HG03520 (cell line): ENCODE results near the gene ADAMTS17.
"Not testable (repeated sequence)": the region's sequence is repeated elsewhere in the genome, so short reads cannot be mapped to it uniquely, and the experiment has no call there.

Source experiments
- ATAC-seq: cut with Tn5 transposase; IDR thresholded peaks from one replicate; pipeline ENCODE4 v1.9.1; 2021; ENCODE audit warnings: mild to moderate bottlenecking, moderate library complexity; ENCODE audit not compliant: unreplicated experiment

Gene ADAMTS17

DNA sequence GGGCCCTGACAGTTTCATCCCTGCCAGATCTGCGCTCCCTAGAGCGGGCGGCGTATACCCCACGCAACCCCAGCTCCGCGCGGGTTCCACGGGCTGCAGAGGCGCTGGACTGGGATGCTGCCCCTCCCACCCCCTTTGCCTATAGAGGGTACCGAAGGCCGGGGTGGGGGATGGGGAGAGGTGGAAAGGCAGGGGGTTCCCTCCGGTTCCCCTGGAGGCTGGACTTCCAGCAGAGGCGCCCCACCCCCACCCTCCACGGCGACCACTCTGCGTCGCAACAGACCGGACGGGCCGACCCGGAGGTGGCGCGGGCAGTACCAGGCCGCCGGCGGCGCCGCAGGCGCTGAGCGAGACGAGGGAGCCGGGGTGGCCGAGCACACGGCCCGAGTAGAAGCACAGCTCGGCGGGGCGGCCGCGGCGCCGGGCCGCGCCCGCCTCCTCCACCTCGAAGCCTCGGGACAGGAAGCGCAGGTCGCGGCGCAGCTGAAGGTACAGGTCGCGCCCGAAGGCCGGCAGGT is 995 bp downstream of the ADAMTS17 start:
- no peak for ATAC-seq

DNA sequence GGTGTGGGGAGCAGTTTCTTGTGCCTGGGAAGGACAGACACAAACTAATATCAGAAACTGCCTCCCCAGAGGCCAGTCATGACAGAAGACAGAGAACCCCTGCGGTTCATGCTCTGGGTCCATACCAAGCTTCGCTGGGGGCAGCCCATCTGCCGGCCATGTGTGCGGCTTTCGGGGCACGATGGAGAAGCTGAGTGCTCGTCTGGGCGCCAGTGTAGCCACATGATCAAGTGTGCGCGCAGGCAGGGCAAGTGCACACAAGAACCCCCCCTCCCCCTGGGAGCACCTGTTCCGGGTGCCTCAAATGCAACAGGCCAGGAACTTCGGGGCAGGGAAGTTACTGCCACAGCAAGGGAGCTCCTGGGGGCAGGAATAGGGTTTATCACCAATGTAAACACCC is 1.8 kb downstream of the ADAMTS17 start:
- ATAC-seq = no peak

DNA sequence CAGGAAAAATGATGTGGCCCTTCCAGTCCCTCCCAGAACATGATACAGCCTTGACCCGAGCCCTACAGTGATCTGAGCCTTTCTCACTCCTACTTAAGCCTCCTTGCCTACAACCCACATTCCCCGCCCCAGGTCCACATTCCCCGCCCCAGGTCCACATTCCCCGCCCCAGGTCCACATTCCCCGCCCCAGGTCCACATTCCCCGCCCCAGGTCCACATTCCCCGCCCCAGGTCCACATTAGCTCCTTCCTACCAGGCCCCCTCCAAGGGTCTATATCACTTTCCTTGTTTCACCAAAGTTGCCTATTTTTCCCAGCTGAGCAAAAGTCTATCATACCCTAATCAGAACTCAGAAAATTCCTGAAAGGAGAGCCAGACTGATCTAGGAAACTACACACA is 2.3 kb downstream of the ADAMTS17 start:
- ATAC-seq = not testable (repeated sequence)

DNA sequence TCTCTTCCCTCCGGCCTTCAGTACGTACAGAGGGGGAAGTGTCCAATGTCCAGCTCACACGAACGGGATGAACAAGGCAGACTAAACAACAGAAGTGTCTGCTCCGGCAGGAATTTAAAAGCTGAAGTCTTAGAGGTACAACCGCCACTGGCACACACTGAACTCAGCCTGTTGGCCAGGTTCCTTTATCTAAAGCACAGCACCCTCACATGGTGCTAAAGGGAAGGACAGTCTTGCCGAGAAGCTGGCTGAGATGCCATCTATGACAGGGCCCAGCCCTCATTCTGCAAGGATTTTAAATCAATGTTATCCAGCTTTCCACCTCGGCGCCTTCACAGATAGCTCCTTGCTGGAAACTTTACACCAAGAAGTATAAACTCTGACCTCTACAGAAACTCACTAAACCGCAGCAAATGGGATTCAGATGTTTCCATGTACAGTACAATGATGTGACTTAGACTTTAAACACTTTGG is 2.8 kb downstream of the ADAMTS17 start:
- ATAC-seq = no peak

DNA sequence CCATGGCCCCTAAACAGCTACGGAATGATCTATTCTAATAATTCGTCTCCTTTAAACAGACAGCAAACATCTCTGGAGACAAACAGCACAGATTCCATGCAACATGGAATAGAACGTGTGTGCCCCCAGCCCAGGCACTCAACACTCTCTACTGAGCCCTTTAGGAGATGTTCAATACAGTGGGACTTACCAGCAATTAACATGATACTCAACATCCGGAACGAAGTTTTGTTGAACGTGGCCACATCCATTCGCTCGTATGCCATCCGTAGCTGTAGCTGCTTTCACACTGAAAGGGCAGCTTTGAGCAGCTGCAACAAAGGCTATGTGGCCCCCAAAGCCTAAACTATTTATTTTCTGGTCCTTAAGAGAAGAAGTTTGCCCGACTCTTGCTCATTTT is 3.5 kb downstream of the ADAMTS17 start:
- no peak for ATAC-seq

DNA sequence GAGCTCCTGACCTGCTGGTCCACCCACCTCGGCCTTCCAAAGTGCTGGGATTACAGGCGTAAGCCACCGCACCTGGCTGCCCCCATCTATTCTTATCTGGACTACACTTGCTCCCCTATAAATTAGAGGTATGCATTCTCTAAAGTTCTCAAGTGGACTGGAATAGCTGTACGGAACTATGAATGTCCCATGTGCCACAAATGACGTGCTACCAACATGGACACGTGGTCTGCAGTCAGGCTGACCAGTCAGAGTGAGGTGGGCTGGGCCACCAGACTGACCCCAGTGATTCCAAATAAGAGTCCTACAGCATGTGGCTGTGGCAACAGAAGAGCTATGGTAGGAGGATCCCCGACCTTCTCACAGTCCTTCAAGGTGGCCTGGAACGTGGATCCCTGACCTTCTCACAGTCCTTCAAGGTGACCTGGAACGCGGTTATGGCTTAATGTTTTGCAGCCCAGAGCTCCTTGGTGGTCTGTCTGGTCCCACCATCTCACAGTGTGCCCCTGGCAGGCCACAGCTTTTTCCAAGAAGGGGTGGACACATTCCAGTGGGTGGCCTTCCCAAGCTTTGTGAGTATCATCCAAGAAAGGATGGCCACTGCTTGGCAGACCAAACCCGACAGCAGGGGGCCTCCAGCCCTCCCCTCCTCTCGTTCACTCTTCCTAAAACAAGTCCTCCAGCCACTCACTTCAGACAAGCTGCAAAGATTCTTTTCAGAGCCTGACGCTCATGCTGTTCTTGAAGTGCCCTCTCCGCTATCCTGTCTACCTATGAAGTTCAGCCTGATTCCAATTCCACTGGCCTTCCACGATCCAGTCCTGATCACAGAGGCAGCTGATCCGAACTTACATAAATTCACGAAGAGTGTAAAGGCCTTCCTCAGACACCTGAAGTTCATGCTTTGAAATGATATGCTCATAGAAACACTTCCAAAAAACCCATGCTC is 4.4 kb downstream of the ADAMTS17 start:
- ATAC-seq = no peak

DNA sequence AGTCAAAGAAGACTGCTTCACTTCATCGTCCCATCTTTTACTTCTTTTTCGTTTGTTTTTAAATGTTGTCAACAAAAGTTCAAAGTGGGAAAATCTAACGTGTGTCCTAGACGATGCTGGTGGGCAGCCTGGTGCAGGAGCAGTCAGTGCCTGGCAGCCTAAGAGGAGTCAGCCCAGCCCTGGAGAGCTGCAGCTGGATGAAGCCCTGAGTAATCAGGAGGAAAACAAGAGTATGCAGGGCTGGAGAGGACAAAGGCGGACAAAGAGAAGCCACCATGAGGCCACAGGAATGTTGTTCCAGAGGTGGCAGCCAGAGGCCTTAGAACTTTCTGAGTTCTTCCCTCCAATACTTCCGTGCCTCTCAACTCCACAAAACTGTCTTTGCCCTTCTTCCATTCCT is 5.7 kb downstream of the ADAMTS17 start:
- ATAC-seq = no peak

DNA sequence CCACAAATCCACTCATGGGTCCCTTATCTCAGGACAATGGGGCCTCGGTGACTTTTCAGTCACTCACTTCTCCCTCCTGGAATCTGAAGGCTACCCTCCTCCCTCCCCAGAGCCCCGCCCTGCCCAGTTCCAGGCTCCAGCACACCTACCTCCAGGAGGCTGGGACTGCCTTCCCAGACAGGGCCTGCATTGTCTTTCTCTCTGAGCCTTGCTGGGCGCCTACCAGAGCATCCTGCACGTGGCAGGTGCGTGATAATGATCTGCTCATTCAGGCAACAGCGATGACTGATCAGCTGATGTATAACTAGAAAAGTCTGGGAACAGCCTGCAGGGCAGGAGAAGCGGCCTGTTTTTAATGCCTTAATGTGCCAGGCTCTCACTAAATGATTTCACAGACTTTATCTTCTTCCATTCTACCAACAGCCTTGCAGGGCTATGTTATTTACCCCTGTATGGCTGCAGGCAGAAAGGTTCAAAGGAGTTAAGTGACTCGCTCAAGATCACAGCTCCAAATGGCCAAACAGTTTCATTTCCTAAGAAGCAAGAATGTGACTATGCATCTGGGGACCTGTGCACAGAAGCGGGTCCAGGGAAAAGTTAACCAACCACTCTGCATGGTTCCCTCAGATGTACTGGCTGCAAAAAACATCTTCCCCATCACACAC is 6.3 kb downstream of the ADAMTS17 start:
- no peak for ATAC-seq

DNA sequence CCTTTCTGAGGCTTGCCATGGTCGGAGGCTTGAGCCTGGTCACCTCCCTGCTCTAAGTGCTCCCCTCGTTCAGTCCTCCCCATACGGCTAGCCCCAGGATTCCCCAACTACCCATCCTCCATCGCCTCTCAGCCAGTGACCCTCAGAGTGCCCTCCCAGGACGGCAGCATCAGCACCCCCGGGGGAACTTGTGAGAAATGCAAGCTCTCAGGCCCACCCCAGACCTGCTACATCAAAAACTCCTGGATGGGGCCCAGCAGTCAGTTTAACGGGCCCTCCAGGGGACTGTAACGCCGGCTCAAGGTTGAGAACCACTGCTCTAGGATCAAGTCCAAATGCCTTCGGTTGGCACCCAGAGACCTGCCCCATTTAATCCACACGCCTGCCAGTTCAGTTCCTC is 6.9 kb downstream of the ADAMTS17 start:
- no peak for ATAC-seq

DNA sequence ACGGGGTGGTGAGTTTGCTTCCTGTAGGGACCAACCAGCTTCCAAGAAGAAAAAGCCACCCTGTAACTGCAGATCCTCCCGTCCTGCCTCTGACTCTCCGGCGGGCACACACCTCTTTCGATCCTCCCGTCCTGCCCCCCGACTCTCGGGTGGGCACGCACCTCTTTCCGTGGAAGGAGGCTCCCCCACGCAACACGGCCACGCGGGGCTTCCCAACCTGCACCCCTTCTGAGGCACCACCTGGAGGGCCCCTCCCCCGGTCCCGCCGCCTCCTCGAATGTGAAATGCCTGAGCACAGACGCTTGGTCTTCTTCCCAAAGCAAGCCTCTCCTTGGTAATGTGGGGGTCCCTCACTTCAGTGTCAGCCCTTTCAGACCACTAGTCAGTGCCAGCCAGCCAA is 7.3 kb downstream of the ADAMTS17 start:
- ATAC-seq = no peak

DNA sequence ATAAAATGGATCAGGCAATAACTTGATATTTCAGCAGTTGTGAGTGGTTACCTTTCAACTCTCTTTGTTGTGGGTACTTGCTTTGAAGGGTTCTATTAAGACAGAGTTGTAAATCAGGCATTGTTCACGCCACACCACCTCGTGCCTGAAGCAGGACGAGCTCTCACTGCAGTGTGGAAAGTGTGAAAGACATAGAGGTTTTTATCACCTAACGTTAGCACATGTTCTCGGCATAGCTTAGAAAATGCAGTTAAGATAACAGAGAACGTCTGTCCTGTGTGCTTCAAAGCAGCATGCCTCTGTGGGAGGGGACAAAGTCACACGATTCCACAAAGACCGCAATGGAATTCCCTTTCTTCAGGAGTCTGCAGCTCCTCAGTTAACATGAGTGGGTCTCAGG is 7.8 kb downstream of the ADAMTS17 start:
- no peak for ATAC-seq

DNA sequence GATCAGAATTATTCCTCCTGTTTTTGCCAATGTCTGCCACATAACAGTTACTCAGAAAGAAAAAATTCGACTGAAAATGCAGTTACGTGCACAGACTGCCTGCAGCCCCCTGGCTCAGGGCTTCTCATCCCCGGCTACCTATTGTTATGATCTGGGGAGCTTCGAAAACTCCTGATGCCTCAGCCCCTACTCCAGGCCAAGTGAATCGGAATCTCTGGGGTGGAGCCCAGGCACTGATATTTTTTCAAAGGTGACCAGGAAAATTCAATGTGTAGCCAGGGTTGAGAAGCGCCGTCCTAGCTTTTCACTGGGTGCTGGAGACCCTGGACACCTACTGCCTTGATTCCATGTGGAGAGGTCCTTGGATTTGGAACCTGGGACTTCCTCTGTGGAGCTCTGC is 8.5 kb downstream of the ADAMTS17 start:
- ATAC-seq = no peak

DNA sequence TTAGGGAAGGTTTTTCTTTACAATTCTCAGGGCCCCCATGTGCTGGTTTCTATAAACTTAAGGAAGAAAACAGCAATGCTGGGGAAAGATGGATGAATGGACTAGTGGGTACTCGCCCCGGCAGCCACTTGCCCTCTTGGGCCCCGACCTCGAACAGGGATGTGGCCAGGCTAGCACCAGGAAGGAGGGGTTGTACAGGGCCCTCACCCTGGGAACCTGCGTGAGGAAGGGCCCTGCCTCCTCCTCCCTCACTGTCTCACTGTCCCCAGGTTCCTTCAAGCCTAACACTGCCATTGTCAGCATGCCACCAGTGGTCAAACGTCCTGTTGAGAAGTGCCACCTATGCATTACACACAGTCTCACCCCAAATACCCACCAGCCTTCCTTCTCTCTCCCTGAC is 9.1 kb downstream of the ADAMTS17 start:
- no peak for ATAC-seq

DNA sequence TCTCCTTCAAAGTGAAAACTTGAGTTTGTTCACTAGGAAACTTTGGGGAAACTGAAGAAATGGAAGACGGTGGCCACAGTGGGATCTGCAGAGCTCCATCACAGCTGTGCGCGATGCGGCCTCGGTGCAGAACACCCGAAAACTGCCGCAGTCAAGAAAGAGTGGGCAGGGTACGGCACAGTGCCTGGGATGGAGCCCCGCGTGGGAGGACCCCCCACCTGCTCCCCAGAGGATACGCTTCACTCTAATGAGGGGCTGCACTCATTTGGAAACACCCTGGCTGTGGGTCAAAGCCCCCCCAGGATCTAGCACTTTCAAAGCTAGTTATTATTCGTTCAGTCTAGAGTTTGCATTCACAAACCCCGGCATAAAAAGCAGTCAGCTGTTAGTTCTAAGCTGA is 9.5 kb downstream of the ADAMTS17 start:
- ATAC-seq = no peak

DNA sequence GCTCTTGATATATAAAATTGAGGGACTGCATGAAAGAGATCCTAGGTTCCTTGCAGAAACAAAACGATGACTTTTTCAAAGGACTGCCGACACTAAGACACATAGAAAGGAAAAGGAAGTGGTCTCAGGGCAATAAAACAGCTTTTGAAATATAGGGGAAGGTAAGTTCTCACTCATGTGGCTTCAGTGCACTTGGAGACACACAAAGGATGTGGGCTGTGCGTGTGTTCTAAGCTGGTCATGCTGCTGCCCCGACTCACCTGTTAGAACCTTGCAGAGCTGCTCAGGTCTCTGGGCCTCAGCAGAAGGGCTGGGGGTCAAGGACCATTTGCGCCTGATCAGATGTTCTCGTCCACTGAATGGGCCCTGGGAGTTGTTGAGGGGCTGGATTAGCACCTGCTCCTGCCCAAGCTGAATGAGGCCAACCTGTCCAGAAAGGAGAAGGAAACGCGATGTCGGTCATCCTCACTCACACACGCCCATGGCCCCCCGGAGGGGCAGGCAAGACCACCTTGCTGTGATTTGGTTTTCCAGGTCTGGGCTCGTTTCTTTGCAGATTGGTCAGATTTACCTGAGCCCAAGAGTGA is 11.1 kb downstream of the ADAMTS17 start:
- no peak for ATAC-seq

DNA sequence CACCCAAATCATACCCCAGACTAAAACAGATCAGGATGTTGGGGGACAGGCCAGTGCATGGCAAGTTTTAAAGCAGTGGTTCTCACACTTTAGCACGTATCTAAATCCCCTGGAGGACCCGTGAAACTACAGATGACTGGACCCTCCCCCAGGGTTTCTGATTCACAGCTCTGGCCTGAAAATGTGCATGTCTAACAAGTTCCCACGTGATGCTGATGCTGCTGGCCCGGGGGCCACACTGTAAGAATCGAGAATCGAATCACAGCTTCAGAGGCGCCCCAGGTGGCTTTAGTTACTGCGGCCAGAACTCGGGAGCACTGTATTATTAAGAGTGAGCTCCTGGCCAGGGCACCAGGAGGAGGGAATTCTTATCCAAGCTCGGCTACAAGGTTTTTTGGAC is 11.6 kb downstream of the ADAMTS17 start:
- ATAC-seq = no peak

DNA sequence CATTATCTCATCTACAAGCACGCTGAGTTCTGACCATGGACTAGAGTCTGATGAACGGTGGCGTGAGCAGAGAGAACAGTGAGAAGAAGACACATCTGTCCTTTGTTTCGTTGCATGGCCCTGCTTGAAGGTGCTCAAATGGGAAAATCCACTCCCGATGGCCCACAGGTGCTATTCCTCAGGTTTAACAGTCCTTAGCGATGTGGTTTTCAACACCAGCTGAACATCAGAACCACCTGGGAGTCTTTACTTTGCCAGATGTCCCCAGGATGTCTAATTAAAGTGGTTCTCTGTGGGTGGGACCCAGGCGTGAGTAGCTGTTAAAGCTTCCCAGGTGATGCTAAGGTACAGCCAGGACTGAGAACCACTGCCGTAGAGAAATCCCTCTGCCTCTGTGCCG is 13.0 kb downstream of the ADAMTS17 start:
- no peak for ATAC-seq

DNA sequence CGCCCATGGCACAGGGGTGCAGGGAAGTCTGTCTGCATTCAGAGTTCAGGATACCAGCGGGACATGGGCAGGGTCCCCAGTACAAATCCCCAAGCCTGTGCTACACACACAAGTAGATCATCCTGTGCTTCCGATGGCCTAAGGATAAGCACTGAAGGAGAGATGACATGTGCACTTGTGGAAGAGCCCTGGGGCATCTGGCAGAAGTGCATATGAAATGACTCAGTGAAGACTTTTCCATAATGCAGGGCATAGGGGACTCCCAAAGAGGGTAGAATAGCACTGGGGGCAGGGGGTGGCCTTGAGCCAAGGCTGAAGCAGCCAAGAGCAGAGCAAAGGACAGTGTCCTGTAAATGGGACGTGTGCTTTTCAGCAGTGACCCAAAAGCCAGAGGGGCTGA is 22.9 kb downstream of the ADAMTS17 start:
- ATAC-seq = no peak

DNA sequence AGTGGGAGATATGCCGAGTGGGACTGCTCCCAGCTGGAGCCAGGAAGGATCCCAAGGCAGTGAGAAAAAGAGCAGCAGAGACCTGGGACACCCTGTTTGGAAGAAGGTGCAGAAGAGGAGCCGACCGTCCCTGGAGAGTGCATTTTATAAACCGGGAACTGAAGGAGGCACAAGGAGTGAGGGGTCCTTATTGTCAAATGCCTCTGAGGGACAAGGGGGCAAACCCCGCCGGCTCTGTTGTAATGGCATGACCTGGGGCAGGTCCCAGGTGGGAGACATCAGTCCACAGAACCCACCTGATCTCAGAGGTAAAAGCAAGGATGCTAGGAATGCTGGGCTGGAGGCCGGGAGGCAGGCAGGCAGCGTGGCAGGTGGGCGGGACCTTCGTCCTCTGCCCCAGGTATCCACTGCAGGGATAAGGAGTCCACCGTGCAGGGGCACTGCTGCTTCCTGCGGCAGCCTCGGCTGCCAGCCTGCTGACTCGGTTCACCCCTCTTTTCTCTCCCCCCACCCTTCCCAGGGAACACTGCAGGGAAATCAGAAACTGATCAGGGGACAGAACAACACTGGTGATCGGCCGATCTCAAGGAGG is 26.9 kb downstream of the ADAMTS17 start:
- ATAC-seq = no peak

DNA sequence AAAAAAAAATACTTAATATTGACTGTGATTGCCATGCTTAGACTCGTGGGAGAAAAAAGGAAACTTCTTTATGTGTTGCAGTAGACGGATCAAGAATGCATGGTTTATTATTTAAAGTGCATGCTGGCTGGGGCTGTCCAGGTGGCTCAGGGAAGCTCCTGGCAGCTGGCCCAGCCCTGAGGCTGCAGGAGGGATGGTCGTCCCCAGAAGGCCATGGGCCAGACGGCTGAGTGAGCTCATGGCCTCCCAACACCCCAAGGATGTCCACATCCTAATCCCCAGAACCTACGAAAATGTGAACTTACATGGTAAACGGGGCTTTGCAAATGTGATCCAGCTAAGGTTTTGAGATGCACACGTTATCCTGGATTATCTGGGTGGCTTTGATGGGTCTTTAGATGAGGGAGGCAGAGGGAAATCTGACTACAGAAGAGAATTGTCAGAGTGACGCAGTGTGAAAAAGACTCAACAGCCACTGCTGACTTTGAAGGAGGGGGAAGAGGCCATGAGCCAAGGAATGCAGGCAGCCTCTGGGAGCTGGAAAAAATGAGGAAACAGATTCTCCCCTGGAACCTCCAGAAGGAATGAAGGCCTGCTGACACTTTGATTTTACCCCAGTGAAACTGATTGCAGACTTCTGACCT is 29.8 kb downstream of the ADAMTS17 start:
- ATAC-seq = no peak

DNA sequence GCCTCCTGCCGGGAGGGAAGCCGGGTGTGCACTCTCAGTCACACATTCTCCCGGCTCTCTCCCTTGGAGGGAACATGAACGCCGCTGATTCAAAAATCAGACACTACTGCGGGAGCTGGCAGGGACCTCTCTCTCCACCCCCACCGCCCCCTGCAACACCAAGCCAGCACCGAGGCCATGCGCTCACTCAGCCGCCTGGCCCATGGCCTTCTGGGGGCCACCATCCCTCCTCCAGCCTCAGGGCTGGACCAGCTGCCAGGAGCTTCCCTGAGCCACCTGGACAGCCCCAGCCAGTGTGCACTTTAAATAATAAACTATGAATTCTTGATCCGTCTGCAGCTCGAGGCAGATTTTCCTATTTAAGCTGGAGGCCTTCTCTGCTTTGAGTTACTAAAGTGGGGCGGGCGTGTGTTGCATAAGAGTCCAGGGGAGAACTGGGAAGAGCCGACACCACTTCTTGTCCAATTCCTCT is 30.6 kb downstream of the ADAMTS17 start:
- ATAC-seq = no peak
